Heart right ventricle (tissue), 16 donors: Measurements from ENCODE around the gene IL27RA. TPM values are rescaled to one million over a fixed set of nuclear protein-coding genes. Genes with fewer than 3 reads are reported as not detected.

Experiments used
- ATAC-seq, 8 donors: fragments of 200-7000 bp; cut with Tn5 transposase; one replicate each; pipeline ENCODE4 v1.9.1; 2020; ENCODE audit warnings: mild to moderate bottlenecking in 8 of 8, moderate library complexity in 8 of 8, moderate number of reproducible peaks in 1 of 8
- DNase-seq, 2 donors: peaks; one replicate each; pipeline ENCODE4 v3.0.0-alpha.2; 2020
- H3K27ac ChIP-seq, 10 donors: fragments of 200-600 bp; sonication (generic) in 2 of 10; one replicate each; pipeline versions ENCODE4 v1.5.0 to v1.8.0; 2020 to 2022; ENCODE audit warnings: mild to moderate bottlenecking in 3 of 10
- H3K27me3 ChIP-seq, 7 donors: fragments of 200-600 bp; one replicate each; pipeline ENCODE4 v1.8.0; 2021 to 2022; ENCODE audit warnings: mild to moderate bottlenecking in 2 of 7
- H3K36me3 ChIP-seq, 9 donors: fragments of 200-600 bp; sonication (generic) in 1 of 9; one replicate each; pipeline versions ENCODE4 v1.5.0 to v1.8.0; 2020 to 2022; ENCODE audit warnings: mild to moderate bottlenecking in 2 of 9
- H3K4me1 ChIP-seq, 9 donors: fragments of 200-600 bp; sonication (generic) in 1 of 9; one replicate each; pipeline versions ENCODE4 v1.5.0 to v1.8.0; 2020 to 2022; ENCODE audit warnings: mild to moderate bottlenecking in 4 of 9
- H3K4me3 ChIP-seq, 10 donors: fragments of 200-600 bp; sonication (generic) in 2 of 10; one replicate each; pipeline versions ENCODE4 v1.5.0 to v1.8.0; 2020 to 2022; ENCODE audit warnings: mild to moderate bottlenecking in 7 of 10, moderate library complexity in 2 of 10
- H3K9me3 ChIP-seq, 11 donors: fragments of 200-600 bp in 10 of 11; sonication (generic) in 2 of 11; one replicate each; pipeline versions ENCODE4 v1.5.0 to v1.8.0; 2013 to 2022; ENCODE audit warnings: mild to moderate bottlenecking in 2 of 11, control low read depth in 1 of 11, moderate library complexity in 1 of 11
- CTCF ChIP-seq, 9 donors: fragments of 200-600 bp; sonication (generic) in 2 of 9; IDR thresholded peaks; one replicate each; pipeline versions ENCODE4 v1.5.0 to v1.8.0; 2021 to 2022; ENCODE audit warnings: antibody characterized with exemption in 9 of 9, mild to moderate bottlenecking in 5 of 9, moderate library complexity in 1 of 9
- WGBS, 2 donors: extraction: QIAGEN DNeasy Blood & Tissue Kit; methylation state at CpG; one replicate each; pipeline ENCODE4 v1.1.7; 2013; ENCODE audit warnings: inconsistent platforms in 1 of 2; 5-methylcytosine and 5-hydroxymethylcytosine counted together
- intact Hi-C, 10 donors: fragments of 100-400 bp; cut with DNase I; formaldehyde crosslinking; loops; one replicate each; pipeline versions ENCODE4 v1.11.1 to v1.14.2; 2022
- polyA plus RNA-seq, 2 donors: library from polyadenylated mRNA; stranded (reverse); fragments of 200-250 nt; gene quantifications; one replicate each; pipeline ENCODE4 v1.2.3, GENCODE V29; 2013
- total RNA-seq, 10 donors: library from RNA; stranded (reverse); fragmentation: NEBNext Ultra II Directional in 3 of 10; extraction: Animal tissue kit (Norgen Biotek cat#: 25700) in 3 of 10; gene quantifications; one replicate each; pipeline versions ENCODE4 v1.2.1 to v1.2.4, GENCODE V29; 2021 to 2023
- donor health status: Arrhythmogenic right ventricular cardiomyopathy.
- donor health status: ischemic (EF 13 %, LVEDD 7.1; RV severe dilation, severe dysfunction).
- donor health status: healthy with polysubstance abuse.
- donor health status: DM: no; HTN: yes; CAD: no.
- donor health status: DM: no; HTN: no; CAD: no.
- donor health status: ischemic (EF 25% LVEDD 6.9; RV normal size, moderate dysfunction).
- donor health status: ischemic (EF 25% LVEDD 5.7; RV mildly dilated, moderate dysfunction).
- donor health status: healthy.
- donor health status: DM: yes; HTN: yes; CAD: no.
- donor health status: Ischemic cardiomyopathy.
- donor health status: ischemic (EF 35%, LVEDD 5.7; RV mildly dilated, moderate dysfunction).
- donor health status: nonischemic (EF 11% LVEDD 7.7; RV severe dilation, severe dysfunction).
- donor health status: DM: yes; HTN: yes; CAD: no.
- donor health status: PGD.
- donor health status: ischemic (EF 29% LVEDD 5.4; RV normal size, mild dysfunction).
- donor health status: nonischemic (EF 23%, LVEDD 6.1; RV moderate dilation, normal function).

The IL27RA gene
- total and polyA plus RNA-seq, 12 donors = 2.4 to 7.6 (median 4.1) TPM

- DNase-seq (peak; percentile 52 to 59), ATAC-seq (peak in 3 of 8 donors; percentile 25 to 67 (median 43))
- Histone ChIP-seq H3K36me3 (peaks cover 0 to 11% (median 0%) of the 10 kb centered on the region in 9 donors), H3K4me1 (peaks cover 5 to 42% (median 19%) of the 10 kb centered on the region in 9 donors), H3K4me3 (peak overlapping the region; percentile 63 to 93 (median 82)), H3K27me3 (no peaks in the 10 kb centered on the region), H3K27ac (peak overlapping the region; percentile 52 to 97 (median 94)), H3K9me3 (no peaks in the 10 kb centered on the region)
- no peak for TF ChIP-seq CTCF (IDR thresholded peaks at IDR 0.05)
- 18 to 19% methylated on average over 24 of the region's 24 CpGs for WGBS, 2 donors
- intact Hi-C loops = loop anchor here in 8 of 10 donors (5.0 to 10.0 kb wide), 3 partner anchors 35 to 55 kb away; partner anchors contain the start of genes PRKACA (in 7 of the 8) and ASF1B (in 2 of the 8)
Measured at GRCh38 chr19:14081797-14082674, 50.5 kb downstream of the IL27RA start.

GRCh38 chr19:14082675-14082960 lies 51.1 kb downstream of the IL27RA start:
- no peaks in the 10 kb centered on the region for H3K9me3 ChIP-seq
- no peak for TF ChIP-seq CTCF (IDR thresholded peaks at IDR 0.05)
- peak overlapping the region in 5 of 10 donors; percentile 73 to 92 (median 85) for H3K4me3 ChIP-seq
- intact Hi-C loops = loop anchor here in 8 of 10 donors (5.0 to 10.0 kb wide), 3 partner anchors 35 to 55 kb away; partner anchors contain the start of genes PRKACA (in 7 of the 8) and ASF1B (in 2 of the 8)
- ATAC-seq (no peak), DNase-seq (no peak)
- peak overlapping the region in 4 of 10 donors; percentile 94 to 97 (median 96) for H3K27ac ChIP-seq
- peaks cover 5 to 42% (median 19%) of the 10 kb centered on the region in 9 donors for H3K4me1 ChIP-seq
- H3K27me3 ChIP-seq = no peaks in the 10 kb centered on the region
- peaks cover 0 to 16% (median 0%) of the 10 kb centered on the region in 9 donors for H3K36me3 ChIP-seq
- 73 to 83% methylated on average over 1 of the region's 1 CpG for WGBS, 2 donors

- Histone ChIP-seq H3K4me3 (no peak within 1 kb of the TSS), H3K27ac (no peak within 1 kb of the TSS), H3K4me1 (peaks cover 5 to 27% (median 22%) of the 10 kb centered on the region in 9 donors), H3K27me3 (no peaks in the 10 kb centered on the region), H3K36me3 (peaks cover 0 to 33% (median 10%) of the 10 kb centered on the region in 9 donors), H3K9me3 (no peaks in the 10 kb centered on the region)
- ATAC-seq = no peak
- DNase-seq = no peak
- intact Hi-C loops = loop anchor here in 1 of 10 donors (10.0 kb wide), 1 partner anchor 49 kb away; the partner anchor contains the start of gene ASF1B
- TF ChIP-seq CTCF (IDR thresholded peaks at IDR 0.05) = no peak
- WGBS, 2 donors = 64 to 70% methylated on average over 54 of the region's 54 CpGs
Measured at GRCh38 chr19:14085309-14085995, 53.9 kb downstream of the IL27RA start, which contains the start of gene C19orf67. Gene C19orf67, minus strand, starts transcription at chr19:14085783. Its CDS starts 156 bp downstream, at chr19:14085627.

GRCh38 chr19:14086098-14086497 lies 54.5 kb downstream of the IL27RA start:
- Histone ChIP-seq H3K4me3 (no peak overlapping the region), H3K27me3 (no peaks in the 10 kb centered on the region), H3K36me3 (peaks cover 0 to 33% (median 10%) of the 10 kb centered on the region in 9 donors), H3K4me1 (peaks cover 5 to 22% (median 18%) of the 10 kb centered on the region in 9 donors), H3K27ac (no peak overlapping the region), H3K9me3 (no peaks in the 10 kb centered on the region)
- WGBS, 2 donors = 89 to 90% methylated on average over 5 of the region's 5 CpGs
- intact Hi-C loops = loop anchor here in 1 of 10 donors (10.0 kb wide), 1 partner anchor 49 kb away; the partner anchor contains the start of gene ASF1B
- ATAC-seq (no peak), DNase-seq (no peak)
- no peak for TF ChIP-seq CTCF (IDR thresholded peaks at IDR 0.05)
